Neuron (in vitro differentiated cells): ENCODE measurements around the gene ROR1.

ENCODE experiments used
- H2AFZ ChIP-seq: one replicate; pipeline ENCODE4 v1.6.1; 2013; ENCODE audit warnings: low read depth, mild to moderate bottlenecking, inconsistent platforms, low read length, moderate library complexity
- H3K27me3 ChIP-seq: one replicate; pipeline ENCODE4 v1.6.1; 2013; ENCODE audit warnings: low read length; ENCODE audit not compliant: insufficient read depth
- H3K36me3 ChIP-seq: one replicate; pipeline ENCODE4 v1.6.1; 2013; ENCODE audit warnings: low read length; ENCODE audit not compliant: insufficient read depth
- H3K4me1 ChIP-seq: one replicate; pipeline ENCODE4 v1.6.1; 2013; ENCODE audit warnings: low read length; ENCODE audit not compliant: insufficient read depth
- H3K4me3 ChIP-seq: 2 replicates; pipeline ENCODE4 v1.5.1; 2013; ENCODE audit warnings: mild to moderate bottlenecking, low read length, moderate library complexity
- H3K9me3 ChIP-seq: one replicate; pipeline ENCODE4 v1.6.1; 2013; ENCODE audit warnings: low read length

ROR1 gene

DNA sequence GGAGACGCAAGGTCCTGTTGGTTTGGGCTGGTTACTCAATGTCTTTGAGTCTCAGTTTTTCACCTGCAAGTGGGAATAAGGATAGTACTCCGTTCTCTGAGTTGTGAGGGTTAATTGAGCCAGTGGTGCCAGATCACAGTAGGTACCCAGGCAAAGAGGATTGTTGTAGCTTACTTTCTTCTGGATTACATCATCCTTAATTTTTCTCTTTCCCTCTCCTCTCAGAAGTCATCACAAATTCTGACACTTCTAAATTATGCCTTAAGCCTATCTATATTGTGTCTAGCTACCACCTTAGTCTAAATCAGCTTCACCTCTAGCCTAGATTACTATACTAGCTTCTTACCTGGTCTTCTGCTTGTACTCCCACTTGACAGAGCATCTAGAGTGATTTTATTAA lies 149.5 kb downstream of the ROR1 start:
- Histone ChIP-seq H3K27me3 (no peaks in the 10 kb centered on the region), H3K4me1 (peaks cover 5% of the 10 kb centered on the region), H3K4me3 (no peak overlapping the region), H3K36me3 (no peaks in the 10 kb centered on the region), H2AFZ (no peak overlapping the region), H3K9me3 (no peaks in the 10 kb centered on the region)

GRCh38 chr1:63924600-63924999 lies 150.8 kb downstream of the ROR1 start:
- Histone ChIP-seq H3K9me3 (no peaks in the 10 kb centered on the region), H3K27me3 (no peaks in the 10 kb centered on the region), H3K4me3 (no peak overlapping the region), H2AFZ (no peak overlapping the region), H3K36me3 (no peaks in the 10 kb centered on the region), H3K4me1 (peaks cover 5% of the 10 kb centered on the region)

DNA sequence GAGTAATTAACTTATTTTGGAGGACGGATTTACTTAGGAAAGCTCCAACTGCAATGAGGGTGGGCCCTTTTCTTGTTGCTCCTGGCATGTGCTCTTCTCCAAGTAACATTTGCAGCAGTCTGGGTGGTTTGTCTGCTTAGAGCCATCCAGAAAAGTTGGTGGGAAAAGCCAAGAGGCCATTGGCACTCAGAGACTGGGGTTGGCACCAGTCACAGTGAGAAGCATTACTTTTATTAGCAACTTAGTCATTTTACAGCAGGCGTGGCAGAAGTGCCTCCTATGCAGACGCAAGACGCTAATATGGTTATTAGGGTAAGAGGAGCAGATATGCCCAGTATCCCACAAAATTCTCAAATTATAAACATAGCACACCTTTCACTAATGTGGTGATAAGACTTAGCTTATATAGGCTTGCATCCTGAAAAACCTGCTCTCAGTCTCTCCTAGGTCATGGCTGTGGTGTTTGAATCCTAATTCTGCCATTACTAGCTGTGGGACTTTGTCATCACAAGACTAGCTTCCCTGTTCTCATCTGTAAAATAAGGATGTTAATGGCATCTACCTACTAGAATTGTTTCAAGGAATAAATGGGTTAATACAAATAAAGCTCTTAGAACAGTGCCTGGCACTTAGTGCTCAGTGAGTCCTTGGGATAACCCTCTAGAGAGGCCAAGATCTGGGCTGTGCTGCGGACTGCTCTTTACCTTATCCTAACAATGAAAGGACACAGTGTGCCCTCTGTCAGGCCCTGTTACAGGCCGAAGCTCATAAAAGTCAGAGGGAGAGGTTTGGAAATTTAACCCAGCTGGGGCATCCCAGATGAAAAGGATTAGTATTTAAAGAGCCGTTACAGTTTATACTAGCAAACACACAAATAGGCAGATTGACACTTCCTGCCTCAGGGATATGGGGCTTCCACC lies 154.6 kb downstream of the ROR1 start:
- no peak overlapping the region for H3K4me3 ChIP-seq
- H3K27me3 ChIP-seq: no peaks in the 10 kb centered on the region
- H3K4me1 ChIP-seq: no peaks in the 10 kb centered on the region
- H3K36me3 ChIP-seq: no peaks in the 10 kb centered on the region
- no peak overlapping the region for H2AFZ ChIP-seq
- H3K9me3 ChIP-seq: no peaks in the 10 kb centered on the region

GRCh38 chr1:63929106-63929478 lies 155.3 kb downstream of the ROR1 start:
- Histone ChIP-seq H2AFZ (no peak overlapping the region), H3K4me3 (no peak overlapping the region), H3K27me3 (no peaks in the 10 kb centered on the region), H3K4me1 (no peaks in the 10 kb centered on the region), H3K36me3 (no peaks in the 10 kb centered on the region), H3K9me3 (no peaks in the 10 kb centered on the region)

DNA sequence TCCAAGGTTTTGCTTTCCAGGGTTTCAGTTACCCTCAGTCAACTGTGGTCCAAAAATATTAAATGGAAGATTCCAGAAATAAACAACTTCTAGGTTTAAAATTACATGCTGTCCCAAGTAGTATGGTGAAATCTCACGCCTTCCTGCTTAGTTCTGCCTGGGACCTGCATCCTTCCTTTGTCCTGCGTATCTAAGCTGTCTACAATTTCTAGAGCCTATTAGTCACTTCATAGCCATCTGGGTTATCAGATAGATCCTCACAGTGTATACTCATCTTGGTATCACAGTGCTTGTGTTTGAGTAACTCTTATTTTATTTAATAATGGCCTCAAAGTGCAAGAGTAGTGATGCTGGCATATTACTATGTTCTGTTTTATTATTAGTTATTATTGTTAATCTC lies 157.7 kb downstream of the ROR1 start:
- Histone ChIP-seq H3K9me3 (no peaks in the 10 kb centered on the region), H3K36me3 (no peaks in the 10 kb centered on the region), H3K27me3 (no peaks in the 10 kb centered on the region), H3K4me3 (no peak overlapping the region), H2AFZ (no peak overlapping the region), H3K4me1 (no peaks in the 10 kb centered on the region)

DNA sequence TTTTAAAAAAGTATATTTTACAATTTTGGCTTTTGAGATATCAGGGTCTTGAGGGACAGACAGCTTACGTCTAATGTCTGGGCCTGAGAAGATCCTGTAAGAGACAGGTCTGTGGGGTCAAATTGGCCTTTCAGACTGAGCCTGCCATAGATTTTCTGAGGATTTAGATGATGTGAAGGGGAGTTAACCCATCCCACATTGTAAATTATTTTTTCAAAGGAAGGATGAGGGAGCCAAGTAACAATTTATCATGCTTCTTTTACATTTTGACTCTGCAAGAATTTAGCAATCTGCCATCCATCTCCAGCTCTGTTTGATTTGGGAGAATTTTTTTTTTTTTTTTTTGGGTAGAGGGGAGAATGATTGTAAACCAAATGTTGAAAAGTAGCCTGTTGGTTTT lies 160.9 kb downstream of the ROR1 start:
- Histone ChIP-seq H3K36me3 (no peaks in the 10 kb centered on the region), H2AFZ (no peak overlapping the region), H3K4me1 (no peaks in the 10 kb centered on the region), H3K9me3 (no peaks in the 10 kb centered on the region), H3K27me3 (no peaks in the 10 kb centered on the region), H3K4me3 (no peak overlapping the region)

DNA sequence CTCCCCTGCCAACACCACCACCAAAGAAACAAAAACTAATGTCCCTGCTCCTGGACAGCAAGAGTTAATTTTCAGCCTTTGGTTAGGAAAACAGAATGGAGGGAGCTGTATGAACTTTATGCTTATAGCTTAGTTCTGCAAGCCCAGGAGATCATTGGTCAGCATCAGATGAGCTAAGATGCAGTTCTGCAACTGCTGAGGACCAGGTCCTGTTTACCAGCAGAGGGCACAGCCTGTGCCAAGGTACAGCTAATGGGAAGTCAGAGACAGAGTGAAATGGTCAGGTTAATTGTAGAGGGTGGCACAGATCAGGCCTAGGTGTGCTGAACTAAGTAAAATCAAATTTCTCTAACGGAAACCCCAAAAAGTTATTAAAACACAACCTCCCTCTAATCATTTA lies 161.3 kb downstream of the ROR1 start:
- Histone ChIP-seq H3K4me3 (no peak overlapping the region), H3K9me3 (no peaks in the 10 kb centered on the region), H3K27me3 (no peaks in the 10 kb centered on the region), H3K4me1 (no peaks in the 10 kb centered on the region), H3K36me3 (no peaks in the 10 kb centered on the region), H2AFZ (no peak overlapping the region)

- Histone ChIP-seq H3K4me3 (no peak overlapping the region), H3K9me3 (no peaks in the 10 kb centered on the region), H2AFZ (no peak overlapping the region), H3K27me3 (no peaks in the 10 kb centered on the region), H3K36me3 (no peaks in the 10 kb centered on the region), H3K4me1 (no peaks in the 10 kb centered on the region)
Observed at GRCh38 chr1:63935553-63935952, 161.7 kb downstream of the ROR1 start.

DNA sequence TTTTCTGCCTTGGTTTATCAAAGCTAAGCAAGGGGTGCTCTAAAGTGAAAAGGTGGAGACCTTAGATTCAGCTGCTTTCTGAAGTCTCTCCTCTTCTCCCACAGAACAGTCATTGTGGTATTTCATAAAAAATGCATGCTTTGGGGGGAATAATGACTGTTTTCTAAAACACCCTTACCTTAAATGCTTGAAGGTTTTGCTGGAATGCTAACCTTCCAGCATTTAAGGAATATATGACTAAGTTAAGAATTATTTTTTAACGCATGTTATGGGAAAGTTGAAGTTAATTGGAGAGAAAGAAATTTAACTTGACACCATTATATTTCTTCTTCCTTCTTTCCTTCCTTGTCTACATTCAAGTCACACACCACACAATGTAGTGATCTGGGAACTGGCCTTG lies 162.5 kb downstream of the ROR1 start:
- Histone ChIP-seq H3K4me1 (no peaks in the 10 kb centered on the region), H3K36me3 (no peaks in the 10 kb centered on the region), H3K27me3 (no peaks in the 10 kb centered on the region), H3K4me3 (no peak overlapping the region), H2AFZ (no peak overlapping the region), H3K9me3 (no peaks in the 10 kb centered on the region)

DNA sequence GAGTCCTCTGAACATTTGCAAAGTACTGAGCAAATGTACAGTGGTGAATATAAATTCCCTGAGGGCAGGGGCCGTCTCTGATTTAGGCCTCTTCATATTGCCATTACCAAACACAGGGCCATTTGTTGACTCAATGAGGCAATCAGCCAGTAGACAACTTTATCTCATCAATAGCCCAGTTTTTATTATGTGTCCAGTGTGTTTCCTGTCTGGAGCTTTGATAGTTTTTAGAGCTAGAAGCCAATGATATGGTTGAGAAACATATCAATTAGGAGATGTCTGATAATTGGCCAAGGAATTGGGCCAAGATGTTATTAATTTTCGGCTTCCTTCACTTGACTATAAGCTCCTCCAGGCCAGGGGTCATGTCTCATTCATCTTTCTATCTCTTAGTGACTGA lies 163.0 kb downstream of the ROR1 start:
- H3K36me3 ChIP-seq: no peaks in the 10 kb centered on the region

DNA sequence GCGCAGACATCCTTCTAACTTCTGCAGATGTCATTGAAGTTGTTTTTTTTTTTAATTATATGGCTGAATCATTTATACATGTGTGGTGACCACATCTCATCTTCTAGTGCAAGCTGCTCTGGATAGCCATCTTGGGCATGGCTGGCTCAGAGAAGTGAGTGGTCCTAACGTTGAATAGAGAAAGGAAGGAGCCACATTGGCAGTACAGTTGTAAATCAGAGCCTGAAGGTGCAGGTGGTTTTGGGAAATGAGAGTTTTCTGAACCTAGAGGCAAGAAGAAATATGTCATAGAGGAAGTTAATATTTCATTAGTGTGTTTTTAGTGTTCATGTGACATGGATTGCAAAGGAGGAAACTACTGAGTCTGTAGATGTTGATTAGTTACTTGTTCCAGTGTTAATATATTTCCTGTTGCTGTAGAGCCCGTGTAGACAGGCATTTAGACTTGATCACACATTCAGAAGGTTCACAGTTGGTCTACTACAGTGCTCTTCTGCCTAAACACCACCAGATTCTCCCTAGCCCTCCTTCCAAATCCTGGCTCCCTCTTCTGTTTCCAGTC lies 163.7 kb downstream of the ROR1 start:
- Histone ChIP-seq H3K9me3 (no peaks in the 10 kb centered on the region), H3K27me3 (no peaks in the 10 kb centered on the region), H3K36me3 (no peaks in the 10 kb centered on the region), H2AFZ (no peak overlapping the region), H3K4me3 (no peak overlapping the region), H3K4me1 (no peaks in the 10 kb centered on the region)

More for the DNA sequence above, 163.0 kb downstream of the ROR1 start:
- no peak overlapping the region for H3K4me3 ChIP-seq
- H3K4me1 ChIP-seq: no peaks in the 10 kb centered on the region
- H3K9me3 ChIP-seq: no peaks in the 10 kb centered on the region
- no peaks in the 10 kb centered on the region for H3K27me3 ChIP-seq
- no peak overlapping the region for H2AFZ ChIP-seq

- Histone ChIP-seq H2AFZ (no peak overlapping the region), H3K36me3 (no peaks in the 10 kb centered on the region), H3K4me3 (no peak overlapping the region), H3K9me3 (no peaks in the 10 kb centered on the region), H3K27me3 (no peaks in the 10 kb centered on the region), H3K4me1 (no peaks in the 10 kb centered on the region)
Observed at GRCh38 chr1:63940440-63940839, 166.6 kb downstream of the ROR1 start.

- H2AFZ ChIP-seq: no peak overlapping the region
- no peaks in the 10 kb centered on the region for H3K27me3 ChIP-seq
- H3K36me3 ChIP-seq: no peaks in the 10 kb centered on the region
- H3K9me3 ChIP-seq: no peaks in the 10 kb centered on the region
- no peak overlapping the region for H3K4me3 ChIP-seq
- no peaks in the 10 kb centered on the region for H3K4me1 ChIP-seq
Observed at GRCh38 chr1:63943393-63943792, 169.6 kb downstream of the ROR1 start.

DNA sequence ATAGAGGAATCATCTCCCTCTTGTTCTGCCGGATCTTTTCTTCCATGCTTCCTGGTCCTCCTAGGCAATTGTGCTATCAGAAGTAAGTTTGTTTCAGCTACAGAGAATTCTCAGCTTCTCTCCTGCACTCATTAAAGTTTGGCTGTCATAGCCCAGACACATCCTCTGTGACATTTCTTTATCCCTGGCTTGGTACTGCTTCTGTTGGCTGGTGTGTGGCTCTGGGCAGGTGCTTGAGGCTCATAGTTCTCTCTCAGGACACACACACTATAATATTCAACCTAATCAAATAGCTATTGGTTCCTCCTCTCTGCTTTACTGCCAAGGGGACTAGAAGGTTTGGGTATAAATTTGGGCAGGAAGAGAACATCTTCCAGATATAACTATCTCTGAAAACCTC lies 172.1 kb downstream of the ROR1 start:
- H2AFZ ChIP-seq: no peak overlapping the region
- no peaks in the 10 kb centered on the region for H3K27me3 ChIP-seq
- H3K4me3 ChIP-seq: no peak overlapping the region
- H3K4me1 ChIP-seq: no peaks in the 10 kb centered on the region
- no peaks in the 10 kb centered on the region for H3K36me3 ChIP-seq
- no peaks in the 10 kb centered on the region for H3K9me3 ChIP-seq
